GM23338 (cell line): Measurements from ENCODE around the gene TATDN3. TPM values are rescaled to one million over a fixed set of nuclear protein-coding genes. Genes with fewer than 3 reads are reported as not detected.

Experiments
- ATAC-seq: fragments of 200-7000 bp; cut with Tn5 transposase; 3 replicates; pipeline ENCODE4 v1.9.1; 2020
- DNase-seq: peaks from one replicate; pipeline ENCODE4 v3.0.0-alpha.2; 2015; ENCODE audit warnings: low spot score
- H2AFZ ChIP-seq: fragments of 200-600 bp; sonication (generic); 2 replicates; pipeline ENCODE4 v1.8.0; 2016; ENCODE audit warnings: antibody characterized with exemption, mild to moderate bottlenecking, moderate library complexity
- H3F3A ChIP-seq: fragments of 200-600 bp; sonication (generic); replicated peaks from 2 replicates; pipeline ENCODE4 v1.8.0; 2017; ENCODE audit warnings: antibody characterized with exemption, mixed run types, low read depth
- H3K27ac ChIP-seq: fragments of 200-600 bp; sonication (generic); 2 replicates; pipeline ENCODE4 v1.6.1; 2016; ENCODE audit warnings: low read depth
- H3K27me3 ChIP-seq: fragments of 200-600 bp; sonication (generic); 2 replicates; pipeline ENCODE4 v1.8.0; 2016; ENCODE audit warnings: mild to moderate bottlenecking, mixed run types, moderate library complexity; ENCODE audit not compliant: insufficient read depth
- H3K36me3 ChIP-seq: fragments of 200-600 bp; sonication (generic); 2 replicates; pipeline ENCODE4 v1.8.0; 2016; ENCODE audit warnings: mild to moderate bottlenecking; ENCODE audit not compliant: insufficient read depth
- H3K4me1 ChIP-seq: fragments of 200-600 bp; sonication (generic); 2 replicates; pipeline ENCODE4 v1.8.0; 2016; ENCODE audit warnings: mild to moderate bottlenecking, moderate library complexity; ENCODE audit not compliant: insufficient read depth
- H3K4me2 ChIP-seq: fragments of 200-600 bp; sonication (generic); 2 replicates; pipeline ENCODE4 v1.7.1; 2017; ENCODE audit warnings: mixed run types
- H3K4me3 ChIP-seq: fragments of 200-600 bp; sonication (generic); 2 replicates; pipeline ENCODE4 v1.6.1; 2016; ENCODE audit warnings: mixed run types
- H3K79me2 ChIP-seq: fragments of 200-600 bp; sonication (generic); replicated peaks from 2 replicates; pipeline ENCODE4 v1.8.0; 2017; ENCODE audit warnings: mild to moderate bottlenecking; ENCODE audit not compliant: insufficient read depth
- H3K9me2 ChIP-seq: fragments of 200-600 bp; sonication (generic); 2 replicates; pipeline ENCODE4 v1.8.0; 2017; ENCODE audit not compliant: insufficient read depth
- H4K20me1 ChIP-seq: fragments of 200-600 bp; sonication (generic); replicated peaks from 2 replicates; pipeline ENCODE4 v1.8.0; 2017; ENCODE audit warnings: mild to moderate bottlenecking; ENCODE audit not compliant: insufficient read depth
- H3K27ac Mint-ChIP-seq: 2 replicates; pipeline ENCODE4 v1.8.0; 2020; ENCODE audit warnings: inconsistent platforms, mild to moderate bottlenecking, moderate library complexity, mixed read lengths
- H3K27me3 Mint-ChIP-seq: 3 replicates; pipeline ENCODE4 v1.8.0; 2022; ENCODE audit warnings: low read depth, mild to moderate bottlenecking, moderate library complexity, mixed read lengths, inconsistent platforms; ENCODE audit not compliant: insufficient read depth, poor library complexity
- H3K36me3 Mint-ChIP-seq: 3 replicates; pipeline ENCODE4 v1.8.0; 2021; ENCODE audit warnings: low read depth, mild to moderate bottlenecking, inconsistent platforms, moderate library complexity, mixed read lengths
- H3K4me1 Mint-ChIP-seq: 3 replicates; pipeline ENCODE4 v1.8.0; 2020; ENCODE audit warnings: mild to moderate bottlenecking, inconsistent platforms, mixed read lengths
- H3K4me3 Mint-ChIP-seq: 3 replicates; pipeline ENCODE4 v1.8.0; 2021; ENCODE audit warnings: moderate library complexity, mild to moderate bottlenecking, inconsistent platforms, mixed read lengths
- H3K9me3 Mint-ChIP-seq: 3 replicates; pipeline ENCODE4 v1.8.0; 2020; ENCODE audit warnings: moderate library complexity, mild to moderate bottlenecking, inconsistent platforms, mixed read lengths
- CREB1 ChIP-seq: fragments of 250-450 bp; sonication (Bioruptor Pico); IDR thresholded peaks from 2 replicates; pipeline ENCODE4 v1.5.0; 2020; ENCODE audit warnings: low read depth, mild to moderate bottlenecking, moderate library complexity
- EZH2 ChIP-seq: fragments of 200-600 bp; sonication (generic); IDR thresholded peaks from one replicate; pipeline ENCODE4 v1.8.0; 2017; ENCODE audit warnings: antibody characterized with exemption, mild to moderate bottlenecking, low read depth; ENCODE audit not compliant: unreplicated experiment
- EZH2phosphoT487 ChIP-seq: fragments of 200-600 bp; sonication (generic); IDR thresholded peaks from one replicate; pipeline ENCODE4 v1.8.1; 2018; ENCODE audit warnings: antibody characterized with exemption; ENCODE audit not compliant: unreplicated experiment
- JUNB ChIP-seq: IDR thresholded peaks from one replicate; pipeline ENCODE4 v1.6.1; 2016; ENCODE audit warnings: antibody characterized with exemption; ENCODE audit not compliant: unreplicated experiment
- NANOG ChIP-seq: IDR thresholded peaks from 2 replicates; pipeline ENCODE4 v1.6.1; 2016; ENCODE audit warnings: antibody characterized with exemption, borderline replicate concordance
- POLR2AphosphoS5 ChIP-seq: IDR thresholded peaks from 2 replicates; pipeline ENCODE4 v1.6.1; 2016; ENCODE audit warnings: antibody characterized with exemption, low read depth
- STAT1 ChIP-seq: IDR thresholded peaks from one replicate; pipeline ENCODE4 v1.6.1; 2016; ENCODE audit warnings: antibody characterized with exemption; ENCODE audit not compliant: unreplicated experiment
- ZNF114 ChIP-seq: fragments of 250-450 bp; sonication (Bioruptor Pico); IDR thresholded peaks from 2 replicates; pipeline ENCODE4 v1.5.0; 2020; ENCODE audit warnings: mild to moderate bottlenecking, moderate library complexity
- ZNF331 ChIP-seq: fragments of 250-450 bp; sonication (Bioruptor Pico); IDR thresholded peaks from 2 replicates; pipeline ENCODE4 v1.5.0; 2020; ENCODE audit warnings: low read depth, mild to moderate bottlenecking, moderate library complexity
- polyA plus RNA-seq: library from polyadenylated mRNA; unstranded; fragments of >200 nt; fragmentation: Nextera tagmentation; extraction: Ambion mirVana; gene quantifications from 2 replicates; pipeline ENCODE4 v1.2.1, GENCODE V29; 2016
- total RNA-seq: library from RNA; depleted of rRNA; stranded (reverse); fragments of >200 nt; shearing (Covaris generic); gene quantifications from 2 replicates; pipeline ENCODE4 v1.2.3, GENCODE V29; 2014
- TF ChIP-seq, protein P1 (sequence below), 2 experiments: fragments of 200-600 bp in 1 of 2; sonication (generic) in 1 of 2; conservative IDR thresholded peaks; 2 replicates each; pipeline versions ENCODE4 v1.5.1 to v1.6.1; 2016 to 2017; ENCODE audit warnings: antibody characterized with exemption in 2 of 2, low read depth in 2 of 2, mild to moderate bottlenecking in 2 of 2, moderate library complexity in 1 of 2
- TF ChIP-seq, protein P2 (sequence below): fragments of 250-450 bp; sonication (Bioruptor Pico); IDR thresholded peaks from 2 replicates; pipeline ENCODE4 v1.5.0; 2020; ENCODE audit warnings: mild to moderate bottlenecking, moderate library complexity
- TF ChIP-seq, protein P3 (sequence below): IDR thresholded peaks from one replicate; pipeline ENCODE4 v1.6.1; 2018; ENCODE audit warnings: antibody characterized with exemption; ENCODE audit not compliant: unreplicated experiment
- TF ChIP-seq, protein P4 (sequence below): IDR thresholded peaks from 2 replicates; pipeline ENCODE4 v1.6.1; 2016; ENCODE audit warnings: antibody characterized with exemption

Gene TATDN3
- total and polyA plus RNA-seq, 2 experiments from 2014 or later: 10.9 to 24.2 TPM

DNA sequence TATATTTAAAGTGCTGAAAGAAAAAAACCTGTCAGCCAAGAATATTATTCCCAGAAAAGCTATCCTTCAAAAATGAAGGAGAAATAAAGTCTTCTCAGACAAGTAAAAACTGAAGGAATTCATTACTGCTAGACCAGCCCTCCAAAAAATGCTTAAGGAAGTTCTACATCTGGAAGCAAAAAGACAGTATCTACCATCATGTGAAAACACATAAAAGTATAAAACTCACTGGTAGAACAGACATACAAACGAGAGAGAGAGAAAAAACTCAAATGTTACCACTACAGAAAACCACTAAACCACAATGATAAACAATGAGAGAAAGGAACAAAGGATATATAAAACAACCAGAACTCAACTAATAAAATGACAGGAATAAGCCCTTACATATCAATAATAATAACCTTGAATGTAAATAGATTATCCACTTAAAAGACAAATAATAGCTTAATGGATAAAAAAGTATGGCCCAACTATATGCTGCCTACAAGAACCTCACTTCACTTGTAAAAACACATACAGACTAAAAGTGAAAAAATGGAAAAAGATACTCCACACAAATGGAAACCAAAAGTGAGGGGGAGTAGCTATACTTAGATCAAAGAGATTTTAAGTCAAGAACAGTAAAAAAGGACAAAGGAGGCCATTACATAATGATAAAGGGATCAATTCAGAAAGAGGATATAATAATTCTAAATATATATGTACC is 22.1 kb upstream of the TATDN3 start:
- Histone ChIP-seq H3K4me3 (no peak overlapping the region), H3K9me2 (no peaks in the 10 kb centered on the region), H3K27me3 (no peaks in the 10 kb centered on the region), H3K27ac (no peak overlapping the region), H3K36me3 (peaks cover 6% of the 10 kb centered on the region; the same call in 1 of the 2 replicates), H3F3A (no peaks in the 10 kb centered on the region), H3K79me2 (peaks cover 96% of the 10 kb centered on the region), H2AFZ (no peak overlapping the region), H3K4me2 (no peak overlapping the region), H4K20me1 (peaks cover 14% of the 10 kb centered on the region; the same call in 1 of the 2 replicates), H3K4me1 (no peaks in the 10 kb centered on the region)
- ATAC-seq: no peak
- H3K4me3 Mint-ChIP-seq: no peak overlapping the region
- peaks cover 3% of the 10 kb centered on the region; the same call in 1 of the 3 replicates for H3K4me1 Mint-ChIP-seq
- TF ChIP-seq, protein P1, sequence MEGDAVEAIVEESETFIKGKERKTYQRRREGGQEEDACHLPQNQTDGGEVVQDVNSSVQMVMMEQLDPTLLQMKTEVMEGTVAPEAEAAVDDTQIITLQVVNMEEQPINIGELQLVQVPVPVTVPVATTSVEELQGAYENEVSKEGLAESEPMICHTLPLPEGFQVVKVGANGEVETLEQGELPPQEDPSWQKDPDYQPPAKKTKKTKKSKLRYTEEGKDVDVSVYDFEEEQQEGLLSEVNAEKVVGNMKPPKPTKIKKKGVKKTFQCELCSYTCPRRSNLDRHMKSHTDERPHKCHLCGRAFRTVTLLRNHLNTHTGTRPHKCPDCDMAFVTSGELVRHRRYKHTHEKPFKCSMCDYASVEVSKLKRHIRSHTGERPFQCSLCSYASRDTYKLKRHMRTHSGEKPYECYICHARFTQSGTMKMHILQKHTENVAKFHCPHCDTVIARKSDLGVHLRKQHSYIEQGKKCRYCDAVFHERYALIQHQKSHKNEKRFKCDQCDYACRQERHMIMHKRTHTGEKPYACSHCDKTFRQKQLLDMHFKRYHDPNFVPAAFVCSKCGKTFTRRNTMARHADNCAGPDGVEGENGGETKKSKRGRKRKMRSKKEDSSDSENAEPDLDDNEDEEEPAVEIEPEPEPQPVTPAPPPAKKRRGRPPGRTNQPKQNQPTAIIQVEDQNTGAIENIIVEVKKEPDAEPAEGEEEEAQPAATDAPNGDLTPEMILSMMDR (conservative IDR thresholded peaks at IDR 0.05; ENCODE audit: low read depth in 2 of 2): no peak
- TF ChIP-seq ZNF331: no peak
- TF ChIP-seq STAT1: no peak
- no peak for TF ChIP-seq NANOG
- no peak for TF ChIP-seq EZH2
- TF ChIP-seq, protein P2, sequence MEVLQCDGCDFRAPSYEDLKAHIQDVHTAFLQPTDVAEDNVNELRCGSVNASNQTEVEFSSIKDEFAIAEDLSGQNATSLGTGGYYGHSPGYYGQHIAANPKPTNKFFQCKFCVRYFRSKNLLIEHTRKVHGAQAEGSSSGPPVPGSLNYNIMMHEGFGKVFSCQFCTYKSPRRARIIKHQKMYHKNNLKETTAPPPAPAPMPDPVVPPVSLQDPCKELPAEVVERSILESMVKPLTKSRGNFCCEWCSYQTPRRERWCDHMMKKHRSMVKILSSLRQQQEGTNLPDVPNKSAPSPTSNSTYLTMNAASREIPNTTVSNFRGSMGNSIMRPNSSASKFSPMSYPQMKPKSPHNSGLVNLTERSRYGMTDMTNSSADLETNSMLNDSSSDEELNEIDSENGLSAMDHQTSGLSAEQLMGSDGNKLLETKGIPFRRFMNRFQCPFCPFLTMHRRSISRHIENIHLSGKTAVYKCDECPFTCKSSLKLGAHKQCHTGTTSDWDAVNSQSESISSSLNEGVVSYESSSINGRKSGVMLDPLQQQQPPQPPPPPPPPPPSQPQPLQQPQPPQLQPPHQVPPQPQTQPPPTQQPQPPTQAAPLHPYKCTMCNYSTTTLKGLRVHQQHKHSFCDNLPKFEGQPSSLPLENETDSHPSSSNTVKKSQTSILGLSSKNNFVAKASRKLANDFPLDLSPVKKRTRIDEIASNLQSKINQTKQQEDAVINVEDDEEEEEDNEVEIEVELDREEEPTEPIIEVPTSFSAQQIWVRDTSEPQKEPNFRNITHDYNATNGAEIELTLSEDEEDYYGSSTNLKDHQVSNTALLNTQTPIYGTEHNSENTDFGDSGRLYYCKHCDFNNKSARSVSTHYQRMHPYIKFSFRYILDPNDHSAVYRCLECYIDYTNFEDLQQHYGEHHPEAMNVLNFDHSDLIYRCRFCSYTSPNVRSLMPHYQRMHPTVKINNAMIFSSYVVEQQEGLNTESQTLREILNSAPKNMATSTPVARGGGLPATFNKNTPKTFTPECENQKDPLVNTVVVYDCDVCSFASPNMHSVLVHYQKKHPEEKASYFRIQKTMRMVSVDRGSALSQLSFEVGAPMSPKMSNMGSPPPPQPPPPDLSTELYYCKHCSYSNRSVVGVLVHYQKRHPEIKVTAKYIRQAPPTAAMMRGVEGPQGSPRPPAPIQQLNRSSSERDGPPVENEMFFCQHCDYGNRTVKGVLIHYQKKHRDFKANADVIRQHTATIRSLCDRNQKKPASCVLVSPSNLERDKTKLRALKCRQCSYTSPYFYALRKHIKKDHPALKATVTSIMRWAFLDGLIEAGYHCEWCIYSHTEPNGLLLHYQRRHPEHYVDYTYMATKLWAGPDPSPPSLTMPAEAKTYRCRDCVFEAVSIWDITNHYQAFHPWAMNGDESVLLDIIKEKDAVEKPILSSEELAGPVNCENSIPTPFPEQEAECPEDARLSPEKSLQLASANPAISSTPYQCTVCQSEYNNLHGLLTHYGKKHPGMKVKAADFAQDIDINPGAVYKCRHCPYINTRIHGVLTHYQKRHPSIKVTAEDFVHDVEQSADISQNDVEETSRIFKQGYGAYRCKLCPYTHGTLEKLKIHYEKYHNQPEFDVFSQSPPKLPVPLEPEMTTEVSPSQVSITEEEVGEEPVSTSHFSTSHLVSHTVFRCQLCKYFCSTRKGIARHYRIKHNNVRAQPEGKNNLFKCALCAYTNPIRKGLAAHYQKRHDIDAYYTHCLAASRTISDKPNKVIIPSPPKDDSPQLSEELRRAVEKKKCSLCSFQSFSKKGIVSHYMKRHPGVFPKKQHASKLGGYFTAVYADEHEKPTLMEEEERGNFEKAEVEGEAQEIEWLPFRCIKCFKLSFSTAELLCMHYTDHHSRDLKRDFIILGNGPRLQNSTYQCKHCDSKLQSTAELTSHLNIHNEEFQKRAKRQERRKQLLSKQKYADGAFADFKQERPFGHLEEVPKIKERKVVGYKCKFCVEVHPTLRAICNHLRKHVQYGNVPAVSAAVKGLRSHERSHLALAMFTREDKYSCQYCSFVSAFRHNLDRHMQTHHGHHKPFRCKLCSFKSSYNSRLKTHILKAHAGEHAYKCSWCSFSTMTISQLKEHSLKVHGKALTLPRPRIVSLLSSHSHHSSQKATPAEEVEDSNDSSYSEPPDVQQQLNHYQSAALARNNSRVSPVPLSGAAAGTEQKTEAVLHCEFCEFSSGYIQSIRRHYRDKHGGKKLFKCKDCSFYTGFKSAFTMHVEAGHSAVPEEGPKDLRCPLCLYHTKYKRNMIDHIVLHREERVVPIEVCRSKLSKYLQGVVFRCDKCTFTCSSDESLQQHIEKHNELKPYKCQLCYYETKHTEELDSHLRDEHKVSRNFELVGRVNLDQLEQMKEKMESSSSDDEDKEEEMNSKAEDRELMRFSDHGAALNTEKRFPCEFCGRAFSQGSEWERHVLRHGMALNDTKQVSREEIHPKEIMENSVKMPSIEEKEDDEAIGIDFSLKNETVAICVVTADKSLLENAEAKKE (CRISPR knock-in tag): no peak
- no peak for TF ChIP-seq CREB1 (CRISPR knock-in tag)
- TF ChIP-seq, protein P3, sequence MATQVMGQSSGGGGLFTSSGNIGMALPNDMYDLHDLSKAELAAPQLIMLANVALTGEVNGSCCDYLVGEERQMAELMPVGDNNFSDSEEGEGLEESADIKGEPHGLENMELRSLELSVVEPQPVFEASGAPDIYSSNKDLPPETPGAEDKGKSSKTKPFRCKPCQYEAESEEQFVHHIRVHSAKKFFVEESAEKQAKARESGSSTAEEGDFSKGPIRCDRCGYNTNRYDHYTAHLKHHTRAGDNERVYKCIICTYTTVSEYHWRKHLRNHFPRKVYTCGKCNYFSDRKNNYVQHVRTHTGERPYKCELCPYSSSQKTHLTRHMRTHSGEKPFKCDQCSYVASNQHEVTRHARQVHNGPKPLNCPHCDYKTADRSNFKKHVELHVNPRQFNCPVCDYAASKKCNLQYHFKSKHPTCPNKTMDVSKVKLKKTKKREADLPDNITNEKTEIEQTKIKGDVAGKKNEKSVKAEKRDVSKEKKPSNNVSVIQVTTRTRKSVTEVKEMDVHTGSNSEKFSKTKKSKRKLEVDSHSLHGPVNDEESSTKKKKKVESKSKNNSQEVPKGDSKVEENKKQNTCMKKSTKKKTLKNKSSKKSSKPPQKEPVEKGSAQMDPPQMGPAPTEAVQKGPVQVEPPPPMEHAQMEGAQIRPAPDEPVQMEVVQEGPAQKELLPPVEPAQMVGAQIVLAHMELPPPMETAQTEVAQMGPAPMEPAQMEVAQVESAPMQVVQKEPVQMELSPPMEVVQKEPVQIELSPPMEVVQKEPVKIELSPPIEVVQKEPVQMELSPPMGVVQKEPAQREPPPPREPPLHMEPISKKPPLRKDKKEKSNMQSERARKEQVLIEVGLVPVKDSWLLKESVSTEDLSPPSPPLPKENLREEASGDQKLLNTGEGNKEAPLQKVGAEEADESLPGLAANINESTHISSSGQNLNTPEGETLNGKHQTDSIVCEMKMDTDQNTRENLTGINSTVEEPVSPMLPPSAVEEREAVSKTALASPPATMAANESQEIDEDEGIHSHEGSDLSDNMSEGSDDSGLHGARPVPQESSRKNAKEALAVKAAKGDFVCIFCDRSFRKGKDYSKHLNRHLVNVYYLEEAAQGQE: no peak
- no peak for TF ChIP-seq JUNB
- TF ChIP-seq, protein P4, sequence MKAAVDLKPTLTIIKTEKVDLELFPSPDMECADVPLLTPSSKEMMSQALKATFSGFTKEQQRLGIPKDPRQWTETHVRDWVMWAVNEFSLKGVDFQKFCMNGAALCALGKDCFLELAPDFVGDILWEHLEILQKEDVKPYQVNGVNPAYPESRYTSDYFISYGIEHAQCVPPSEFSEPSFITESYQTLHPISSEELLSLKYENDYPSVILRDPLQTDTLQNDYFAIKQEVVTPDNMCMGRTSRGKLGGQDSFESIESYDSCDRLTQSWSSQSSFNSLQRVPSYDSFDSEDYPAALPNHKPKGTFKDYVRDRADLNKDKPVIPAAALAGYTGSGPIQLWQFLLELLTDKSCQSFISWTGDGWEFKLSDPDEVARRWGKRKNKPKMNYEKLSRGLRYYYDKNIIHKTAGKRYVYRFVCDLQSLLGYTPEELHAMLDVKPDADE: no peak
- no peak for TF ChIP-seq POLR2AphosphoS5
- TF ChIP-seq ZNF114 (CRISPR knock-in tag): no peak
- TF ChIP-seq EZH2phosphoT487: no peak
- no peak overlapping the region for H3K27ac Mint-ChIP-seq
- H3K9me3 Mint-ChIP-seq: peaks cover 21% of the 10 kb centered on the region; the same call in 2 of the 3 replicates
- DNase-seq: no peak
- H3K36me3 Mint-ChIP-seq: peaks cover 88% of the 10 kb centered on the region
- no peaks in the 10 kb centered on the region for H3K27me3 Mint-ChIP-seq
